ENCODE measurements around the gene SLCO4A1.

DNA sequence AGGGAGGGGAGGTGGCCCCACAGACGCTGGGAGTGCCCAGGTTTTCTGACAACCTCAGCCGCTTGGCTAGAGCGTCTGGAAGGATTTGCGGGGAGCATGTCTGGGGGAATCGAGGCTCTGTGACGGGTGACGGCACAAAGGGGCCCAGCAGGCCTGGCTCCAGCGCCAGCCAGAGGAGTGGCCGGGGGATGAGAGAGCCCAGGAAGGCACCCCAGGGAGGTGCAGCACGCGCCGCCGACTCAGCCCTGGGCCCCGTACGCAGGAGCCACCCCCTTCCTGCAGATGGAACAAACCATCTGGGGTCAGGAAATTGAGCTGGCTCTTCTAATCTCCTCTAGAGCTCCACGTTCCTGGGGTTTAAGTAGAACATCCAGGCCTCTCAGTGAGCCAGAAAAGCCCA lies 5.9 kb upstream of the SLCO4A1 start:
- TF ChIP-seq CTCF (IDR thresholded peaks at IDR 0.05) (no peak), POLR2A (IDR thresholded peaks at IDR 0.05) (no peak)
